Tibial nerve (tissue), 4 donors: ENCODE data around the gene NR4A3. TPM values are rescaled to one million over a fixed set of nuclear protein-coding genes. Genes with fewer than 3 reads are reported as not detected.
A peak's percentile ranks its signal among the peaks of the same experiment; 100 is the strongest.

Source experiments
- DNase-seq, 2 donors: peaks; one replicate each; pipeline ENCODE4 v3.0.0-alpha.2; 2019; ENCODE audit warnings: low spot score in 2 of 2
- H3K27ac ChIP-seq, 4 donors: fragments of 200-600 bp; sonication (generic) in 3 of 4; one replicate each; pipeline ENCODE4 v1.5.1; 2017 to 2019; ENCODE audit warnings: mild to moderate bottlenecking in 1 of 4
- H3K27me3 ChIP-seq, 2 donors: fragments of 200-600 bp; sonication (generic) in 1 of 2; one replicate each; pipeline versions ENCODE4 v1.5.1 to v1.6.0; 2017 to 2019
- H3K36me3 ChIP-seq, 3 donors: fragments of 200-600 bp; sonication (generic); one replicate each; pipeline ENCODE4 v1.5.1; 2018 to 2019
- H3K4me1 ChIP-seq, 4 donors: fragments of 200-600 bp; sonication (generic) in 3 of 4; one replicate each; pipeline ENCODE4 v1.5.1; 2017 to 2019
- H3K4me3 ChIP-seq, 4 donors: fragments of 200-600 bp; sonication (generic) in 3 of 4; one replicate each; pipeline ENCODE4 v1.5.1; 2017 to 2019; ENCODE audit warnings: mild to moderate bottlenecking in 1 of 4, moderate library complexity in 1 of 4
- H3K9me3 ChIP-seq, 4 donors: fragments of 200-600 bp; sonication (generic) in 3 of 4; one replicate each; pipeline ENCODE4 v1.5.1; 2017 to 2019
- EP300 ChIP-seq, 2 donors: sonication (generic); formaldehyde crosslinking; IDR thresholded peaks; one replicate each; pipeline ENCODE4 v1.6.1; 2017; ENCODE audit warnings: antibody characterized with exemption in 2 of 2, mild to moderate bottlenecking in 1 of 2
- POLR2A ChIP-seq, 2 donors: fragments of 450-650 bp; IDR thresholded peaks; one replicate each; pipeline ENCODE4 v1.6.1; 2017; ENCODE audit warnings: antibody characterized with exemption in 2 of 2, mild to moderate bottlenecking in 2 of 2, moderate library complexity in 2 of 2
- WGBS, 2 donors: methylation state at CpG; one replicate each; pipeline ENCODE4 v1.1.5; 2018; 5-methylcytosine and 5-hydroxymethylcytosine counted together
- total RNA-seq, 4 donors: library from RNA; depleted of rRNA; stranded (reverse); fragments of >200 nt; gene quantifications; one replicate each; pipeline ENCODE4 v1.1.0, GENCODE V29; 2016
- TF ChIP-seq, protein P1 (sequence below), 5 experiments: fragments of 200-600 bp in 3 of 5; fragments of 450-650 bp in 2 of 5; sonication (generic) in 3 of 5; IDR thresholded peaks; one replicate each; pipeline ENCODE4 v1.5.1; 2016 to 2019; ENCODE audit warnings: antibody characterized with exemption in 5 of 5, mild to moderate bottlenecking in 3 of 5, moderate library complexity in 2 of 5

NR4A3 gene
- total RNA-seq, 4 donors from 2014 or later: 3.0 to 12.7 (median 4.8) TPM

DNA sequence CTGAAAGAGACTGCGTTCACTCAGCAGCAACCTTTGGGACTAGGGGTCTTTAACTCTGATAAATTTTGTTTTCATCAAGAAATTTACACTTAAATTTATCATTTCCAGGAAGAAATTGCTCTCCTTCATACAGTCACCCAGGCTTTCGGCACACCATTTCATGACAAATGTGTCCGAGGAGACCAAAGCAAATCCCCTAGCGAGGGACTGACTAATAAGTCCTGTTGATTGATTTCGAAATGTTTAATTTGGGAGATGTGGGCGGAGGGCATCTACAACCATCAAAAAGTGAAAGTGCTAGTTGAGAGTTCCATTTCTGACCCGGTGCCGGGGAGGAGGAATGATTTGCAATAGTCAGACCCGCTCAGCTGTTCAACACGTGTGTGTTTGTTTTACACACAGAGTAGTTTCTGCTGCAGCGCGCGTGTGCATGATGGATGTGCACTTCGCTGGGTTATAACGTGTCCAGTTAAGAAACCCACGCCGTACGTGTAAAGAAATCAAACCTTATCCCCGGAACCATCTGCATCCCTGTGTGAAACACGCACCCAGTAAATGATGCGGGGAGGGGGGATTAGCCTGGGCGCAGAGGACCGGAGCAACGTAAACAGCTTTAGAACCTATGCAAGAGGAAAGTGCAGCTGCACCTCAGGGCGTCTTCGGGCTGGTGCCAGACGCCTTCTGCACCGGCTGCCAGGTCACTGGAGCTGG is 845 bp upstream of the NR4A3 start:
- H3K4me3 ChIP-seq: peak overlapping the region; percentile 73 to 90 (median 83)

GRCh38 chr9:99822109-99822805 is 572 bp downstream of the NR4A3 start:
- Histone ChIP-seq H3K36me3 (no peaks in the 10 kb centered on the region), H3K4me3 (peak overlapping the region; percentile 73 to 90 (median 83)), H3K9me3 (no peaks in the 10 kb centered on the region), H3K27me3 (peaks cover 0 to 36% of the 10 kb centered on the region in 2 donors), H3K27ac (peak overlapping the region; percentile 97 to 100 (median 99)), H3K4me1 (peaks cover 0 to 52% (median 18%) of the 10 kb centered on the region in 4 donors)
- DNase-seq: peak in 1 of 2 donors; percentile 19
- WGBS, 2 donors: 1% methylated on average over 32 to 34 of the region's 51 CpGs
- TF ChIP-seq, protein P1, sequence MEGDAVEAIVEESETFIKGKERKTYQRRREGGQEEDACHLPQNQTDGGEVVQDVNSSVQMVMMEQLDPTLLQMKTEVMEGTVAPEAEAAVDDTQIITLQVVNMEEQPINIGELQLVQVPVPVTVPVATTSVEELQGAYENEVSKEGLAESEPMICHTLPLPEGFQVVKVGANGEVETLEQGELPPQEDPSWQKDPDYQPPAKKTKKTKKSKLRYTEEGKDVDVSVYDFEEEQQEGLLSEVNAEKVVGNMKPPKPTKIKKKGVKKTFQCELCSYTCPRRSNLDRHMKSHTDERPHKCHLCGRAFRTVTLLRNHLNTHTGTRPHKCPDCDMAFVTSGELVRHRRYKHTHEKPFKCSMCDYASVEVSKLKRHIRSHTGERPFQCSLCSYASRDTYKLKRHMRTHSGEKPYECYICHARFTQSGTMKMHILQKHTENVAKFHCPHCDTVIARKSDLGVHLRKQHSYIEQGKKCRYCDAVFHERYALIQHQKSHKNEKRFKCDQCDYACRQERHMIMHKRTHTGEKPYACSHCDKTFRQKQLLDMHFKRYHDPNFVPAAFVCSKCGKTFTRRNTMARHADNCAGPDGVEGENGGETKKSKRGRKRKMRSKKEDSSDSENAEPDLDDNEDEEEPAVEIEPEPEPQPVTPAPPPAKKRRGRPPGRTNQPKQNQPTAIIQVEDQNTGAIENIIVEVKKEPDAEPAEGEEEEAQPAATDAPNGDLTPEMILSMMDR (IDR thresholded peaks at IDR 0.05): no peak
- TF ChIP-seq EP300 (IDR thresholded peaks at IDR 0.05) (no peak), POLR2A (IDR thresholded peaks at IDR 0.05) (no peak)

More for the DNA sequence above, 845 bp upstream of the NR4A3 start:
- Histone ChIP-seq H3K36me3 (no peaks in the 10 kb centered on the region), H3K4me1 (peaks cover 0 to 50% (median 18%) of the 10 kb centered on the region in 4 donors), H3K9me3 (no peaks in the 10 kb centered on the region), H3K27ac (peak overlapping the region; percentile 97 to 100 (median 99)), H3K27me3 (peaks cover 0 to 25% of the 10 kb centered on the region in 2 donors)
- TF ChIP-seq POLR2A (IDR thresholded peaks at IDR 0.05) (peak in 1 of 2 donors; percentile 9), EP300 (IDR thresholded peaks at IDR 0.05) (peak in 1 of 2 donors; percentile 19)
- TF ChIP-seq, protein P1 (IDR thresholded peaks at IDR 0.05): no peak
- DNase-seq: peak in 1 of 2 donors; percentile 77
- 0 to 1% methylated on average over 28 of the region's 28 CpGs for WGBS, 2 donors

DNA sequence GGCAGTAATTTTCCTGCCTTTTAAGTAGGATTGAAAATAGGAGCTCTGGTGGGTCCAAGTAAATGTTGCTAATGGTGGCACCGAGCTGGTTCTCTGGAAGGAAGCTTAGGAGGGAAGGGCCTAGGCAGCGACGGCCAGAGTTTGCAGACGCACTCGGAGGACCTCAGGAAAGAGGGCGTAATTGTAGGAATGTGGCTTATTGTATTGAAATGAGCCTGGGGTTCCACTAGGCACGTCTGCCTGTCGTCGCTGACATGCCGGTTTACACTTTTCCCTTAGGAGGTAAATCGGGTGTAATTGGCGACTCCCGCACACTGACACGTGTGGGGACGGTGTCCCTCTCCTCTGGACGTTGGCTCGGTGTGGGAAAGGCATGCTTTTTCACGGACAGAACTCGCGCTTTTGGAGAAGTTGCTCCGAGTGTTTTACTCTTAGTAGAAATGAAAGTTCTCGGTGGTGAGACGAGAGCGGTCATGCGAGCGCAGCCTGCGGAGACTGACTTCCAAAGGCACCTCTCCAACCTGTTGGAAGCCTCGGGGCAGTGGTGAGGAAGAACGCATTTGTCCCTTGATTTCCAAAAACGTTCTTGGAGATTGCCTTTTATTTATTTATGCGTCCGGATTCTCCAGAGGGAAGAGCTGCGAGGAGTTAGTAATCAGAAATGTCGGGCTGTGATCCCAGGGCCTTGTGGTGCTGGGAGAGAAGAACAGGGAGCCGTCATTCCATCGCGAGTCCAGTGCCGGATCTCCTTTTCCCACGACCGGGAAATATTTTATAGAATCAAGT is 1.3 kb downstream of the NR4A3 start:
- Histone ChIP-seq H3K4me3 (peak overlapping the region; percentile 73 to 90 (median 83)), H3K27me3 (peaks cover 0 to 43% of the 10 kb centered on the region in 2 donors), H3K27ac (peak overlapping the region; percentile 97 to 100 (median 99)), H3K4me1 (peaks cover 0 to 52% (median 18%) of the 10 kb centered on the region in 4 donors), H3K9me3 (no peaks in the 10 kb centered on the region), H3K36me3 (peaks cover 0 to 2% (median 0%) of the 10 kb centered on the region in 3 donors)
- TF ChIP-seq POLR2A (IDR thresholded peaks at IDR 0.05): no peak
- peak in 1 of 2 donors; percentile 24 for TF ChIP-seq EP300 (IDR thresholded peaks at IDR 0.05)
- TF ChIP-seq, protein P1 (IDR thresholded peaks at IDR 0.05): no peak
- WGBS, 2 donors: 1 to 2% methylated on average over 40 of the region's 40 CpGs
- DNase-seq: peak in 1 of 2 donors; percentile 21

DNA sequence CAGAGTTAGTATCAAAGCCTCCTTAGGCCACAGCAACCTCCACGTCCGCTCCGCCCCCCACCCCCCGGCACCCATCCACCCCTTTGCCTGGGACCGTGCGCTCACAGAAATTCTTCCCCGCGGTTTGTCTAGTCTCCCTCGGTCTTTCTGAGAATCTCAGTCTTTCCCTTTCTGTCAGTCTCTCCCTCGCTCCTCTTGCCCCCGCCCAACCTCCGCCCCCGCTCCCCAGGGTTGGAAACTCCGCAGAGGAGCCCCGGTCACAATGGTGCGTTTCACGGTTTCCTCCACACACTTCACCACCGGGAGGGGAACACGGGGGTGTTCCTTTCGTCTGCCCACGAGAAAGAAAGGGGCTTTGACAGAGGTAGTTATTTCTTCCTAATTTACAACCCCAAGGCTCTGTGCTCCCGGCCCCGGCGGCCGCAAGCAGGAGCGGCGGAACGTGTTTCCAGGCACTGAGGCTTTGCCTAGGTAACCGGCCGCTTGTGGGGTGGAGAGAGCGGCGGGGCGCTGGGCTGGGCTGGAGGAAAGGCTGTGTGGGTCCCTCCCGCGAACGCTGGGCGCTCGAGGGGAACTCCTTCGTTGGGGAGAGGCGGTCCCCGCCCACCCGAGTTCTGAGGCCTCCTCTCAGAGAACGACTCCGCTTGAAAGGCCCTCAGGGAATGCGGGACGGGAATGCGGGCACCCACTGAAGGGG is 2.1 kb downstream of the NR4A3 start:
- peak in 1 of 2 donors; percentile 30 for TF ChIP-seq EP300 (IDR thresholded peaks at IDR 0.05)
- no peak for TF ChIP-seq POLR2A (IDR thresholded peaks at IDR 0.05)
- no peak for DNase-seq
- H3K4me1 ChIP-seq: peaks cover 0 to 46% (median 14%) of the 10 kb centered on the region in 4 donors
- H3K9me3 ChIP-seq: no peaks in the 10 kb centered on the region
- H3K27ac ChIP-seq: peak overlapping the region in 1 of 4 donors; percentile 99
- WGBS, 2 donors: 1% methylated on average over 47 of the region's 47 CpGs
- H3K4me3 ChIP-seq: peak overlapping the region; percentile 73 to 90 (median 83)
- H3K36me3 ChIP-seq: peaks cover 0 to 6% (median 0%) of the 10 kb centered on the region in 3 donors
- H3K27me3 ChIP-seq: peaks cover 0 to 50% of the 10 kb centered on the region in 2 donors
